Measurements from ENCODE around the gene APOB. TPM values are rescaled to one million over a fixed set of nuclear protein-coding genes. Genes with fewer than 3 reads are reported as not detected.

APOB gene
- total and polyA plus RNA-seq, 2 of the 13 experiments (the other 11 are each of a cell fraction or from before 2014, with no cell fraction given), result 1,569 to 2,515 TPM

- TF ChIP-seq, protein P1, sequence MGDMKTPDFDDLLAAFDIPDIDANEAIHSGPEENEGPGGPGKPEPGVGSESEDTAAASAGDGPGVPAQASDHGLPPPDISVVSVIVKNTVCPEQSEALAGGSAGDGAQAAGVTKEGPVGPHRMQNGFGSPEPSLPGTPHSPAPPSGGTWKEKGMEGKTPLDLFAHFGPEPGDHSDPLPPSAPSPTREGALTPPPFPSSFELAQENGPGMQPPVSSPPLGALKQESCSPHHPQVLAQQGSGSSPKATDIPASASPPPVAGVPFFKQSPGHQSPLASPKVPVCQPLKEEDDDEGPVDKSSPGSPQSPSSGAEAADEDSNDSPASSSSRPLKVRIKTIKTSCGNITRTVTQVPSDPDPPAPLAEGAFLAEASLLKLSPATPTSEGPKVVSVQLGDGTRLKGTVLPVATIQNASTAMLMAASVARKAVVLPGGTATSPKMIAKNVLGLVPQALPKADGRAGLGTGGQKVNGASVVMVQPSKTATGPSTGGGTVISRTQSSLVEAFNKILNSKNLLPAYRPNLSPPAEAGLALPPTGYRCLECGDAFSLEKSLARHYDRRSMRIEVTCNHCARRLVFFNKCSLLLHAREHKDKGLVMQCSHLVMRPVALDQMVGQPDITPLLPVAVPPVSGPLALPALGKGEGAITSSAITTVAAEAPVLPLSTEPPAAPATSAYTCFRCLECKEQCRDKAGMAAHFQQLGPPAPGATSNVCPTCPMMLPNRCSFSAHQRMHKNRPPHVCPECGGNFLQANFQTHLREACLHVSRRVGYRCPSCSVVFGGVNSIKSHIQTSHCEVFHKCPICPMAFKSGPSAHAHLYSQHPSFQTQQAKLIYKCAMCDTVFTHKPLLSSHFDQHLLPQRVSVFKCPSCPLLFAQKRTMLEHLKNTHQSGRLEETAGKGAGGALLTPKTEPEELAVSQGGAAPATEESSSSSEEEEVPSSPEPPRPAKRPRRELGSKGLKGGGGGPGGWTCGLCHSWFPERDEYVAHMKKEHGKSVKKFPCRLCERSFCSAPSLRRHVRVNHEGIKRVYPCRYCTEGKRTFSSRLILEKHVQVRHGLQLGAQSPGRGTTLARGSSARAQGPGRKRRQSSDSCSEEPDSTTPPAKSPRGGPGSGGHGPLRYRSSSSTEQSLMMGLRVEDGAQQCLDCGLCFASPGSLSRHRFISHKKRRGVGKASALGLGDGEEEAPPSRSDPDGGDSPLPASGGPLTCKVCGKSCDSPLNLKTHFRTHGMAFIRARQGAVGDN (CRISPR knock-in tag; IDR thresholded peaks at IDR 0.05), result peak; percentile 62
- no peak for TF ChIP-seq TCF12 (IDR thresholded peaks at IDR 0.05)
- 0 out of 2 replicates have a peak, but pooled peaks have one; percentile 35 for TF ChIP-seq TCF12 (CRISPR knock-in tag; IDR thresholded peaks at IDR 0.05)
- peak; percentile 31; the same call in 1 of the 2 replicates for TF ChIP-seq PAXIP1 (CRISPR knock-in tag; conservative IDR thresholded peaks at IDR 0.05)
- TF ChIP-seq ZNF790 (CRISPR knock-in tag; IDR thresholded peaks at IDR 0.05; ENCODE audit: borderline replicate concordance), result no peak
- TF ChIP-seq ZNF292 (CRISPR knock-in tag; IDR thresholded peaks at IDR 0.05; ENCODE audit: borderline replicate concordance, low read depth), result peak; percentile 86; the same call in 1 of the 2 replicates
- TF ChIP-seq MIER2 (CRISPR knock-in tag; IDR thresholded peaks at IDR 0.05), result no peak
- TF ChIP-seq FLYWCH1 (CRISPR knock-in tag; IDR thresholded peaks at IDR 0.05), result 0 out of 2 replicates have a peak, but pooled peaks have one; percentile 32
- TF ChIP-seq ZSCAN5A (CRISPR knock-in tag; IDR thresholded peaks at IDR 0.05; ENCODE audit: borderline replicate concordance), result peak; percentile 71; the same call in 1 of the 2 replicates
- TF ChIP-seq BHLHE40 (IDR thresholded peaks at IDR 0.05; ENCODE audit: low read length), result 0 out of 2 replicates have a peak, but pooled peaks have one; percentile 6
- no peak; the same call in 1 of the 2 replicates for TF ChIP-seq NCOR1 (IDR thresholded peaks at IDR 0.05; ENCODE audit: borderline replicate concordance, low read length)
- no peak for TF ChIP-seq TRAFD1 (CRISPR knock-in tag; IDR thresholded peaks at IDR 0.05; ENCODE audit: borderline replicate concordance)
- TF ChIP-seq NR3C1 (CRISPR knock-in tag; IDR thresholded peaks at IDR 0.05), result no peak
- TF ChIP-seq MLLT10 (CRISPR knock-in tag; IDR thresholded peaks at IDR 0.05), result no peak
- no peak for TF ChIP-seq ATF6 (CRISPR knock-in tag; conservative IDR thresholded peaks at IDR 0.05)
Measured at GRCh38 chr2:20955277-20956026, 88.4 kb downstream of the APOB start (continued).

Data from HepG2 (cell line).